UCSD-AML1 (cell line): ENCODE results near the gene SLC25A1.
"Not testable (repeated sequence)": the region's sequence is repeated elsewhere in the genome, so short reads cannot be mapped to it uniquely, and the experiment has no call there.

Experiments used
- DNase-seq: peaks from one replicate; lab custom pipeline; 2025; ENCODE audit not compliant: unreplicated experiment; lab: John Stamatoyannopoulos, UW

The SLC25A1 gene

GRCh38 chr22:19168088-19168890 is 10.2 kb downstream of the SLC25A1 start:
- no peak for DNase-seq

- DNase-seq, result no peak
These were observed 11.2 kb downstream of the SLC25A1 start for GRCh38 chr22:19167106-19167869.

- no peak for DNase-seq
These were observed 12.1 kb downstream of the SLC25A1 start for GRCh38 chr22:19166421-19166820.

GRCh38 chr22:19164425-19164824 is 14.1 kb downstream of the SLC25A1 start:
- DNase-seq, result no peak

GRCh38 chr22:19158649-19159048 is 19.9 kb downstream of the SLC25A1 start:
- DNase-seq, result not testable (repeated sequence)

- DNase-seq, result not testable (repeated sequence)
These were observed 22.4 kb downstream of the SLC25A1 start for GRCh38 chr22:19156109-19156508.

GRCh38 chr22:19152942-19153883 is 25.3 kb downstream of the SLC25A1 start:
- no peak for DNase-seq

- DNase-seq, result no peak
These were observed 27.0 kb downstream of the SLC25A1 start for GRCh38 chr22:19151329-19152191.

GRCh38 chr22:19150482-19151328 is 27.8 kb downstream of the SLC25A1 start:
- DNase-seq, result no peak

- DNase-seq, result no peak
These were observed 28.5 kb downstream of the SLC25A1 start, which contains the start of gene GSC2 for GRCh38 chr22:19149991-19150390. GSC2 (minus strand) TSS chr22:19150292; CDS start chr22:19150283, 9 bp downstream.

GRCh38 chr22:19149047-19149883 is 29.3 kb downstream of the SLC25A1 start:
- no peak for DNase-seq

GRCh38 chr22:19148417-19149046 is 30.0 kb downstream of the SLC25A1 start:
- no peak for DNase-seq

GRCh38 chr22:19147195-19147780 is 31.2 kb downstream of the SLC25A1 start:
- DNase-seq, result no peak

GRCh38 chr22:19146215-19146968 is 32.1 kb downstream of the SLC25A1 start:
- no peak for DNase-seq

GRCh38 chr22:19143967-19144400 is 34.6 kb downstream of the SLC25A1 start:
- DNase-seq, result no peak

GRCh38 chr22:19143212-19143611 is 35.3 kb downstream of the SLC25A1 start:
- no peak for DNase-seq

- no peak for DNase-seq
These were observed 36.1 kb downstream of the SLC25A1 start for GRCh38 chr22:19142394-19142793.
